ENCODE results near the gene ARL4C. TPM values are rescaled to one million over a fixed set of nuclear protein-coding genes. Genes with fewer than 3 reads are reported as not detected.
A peak's percentile ranks its signal among the peaks of the same experiment; 100 is the strongest.

ARL4C gene
- total RNA-seq, 1 experiment from 2014 or later = 21.0 TPM

DNA sequence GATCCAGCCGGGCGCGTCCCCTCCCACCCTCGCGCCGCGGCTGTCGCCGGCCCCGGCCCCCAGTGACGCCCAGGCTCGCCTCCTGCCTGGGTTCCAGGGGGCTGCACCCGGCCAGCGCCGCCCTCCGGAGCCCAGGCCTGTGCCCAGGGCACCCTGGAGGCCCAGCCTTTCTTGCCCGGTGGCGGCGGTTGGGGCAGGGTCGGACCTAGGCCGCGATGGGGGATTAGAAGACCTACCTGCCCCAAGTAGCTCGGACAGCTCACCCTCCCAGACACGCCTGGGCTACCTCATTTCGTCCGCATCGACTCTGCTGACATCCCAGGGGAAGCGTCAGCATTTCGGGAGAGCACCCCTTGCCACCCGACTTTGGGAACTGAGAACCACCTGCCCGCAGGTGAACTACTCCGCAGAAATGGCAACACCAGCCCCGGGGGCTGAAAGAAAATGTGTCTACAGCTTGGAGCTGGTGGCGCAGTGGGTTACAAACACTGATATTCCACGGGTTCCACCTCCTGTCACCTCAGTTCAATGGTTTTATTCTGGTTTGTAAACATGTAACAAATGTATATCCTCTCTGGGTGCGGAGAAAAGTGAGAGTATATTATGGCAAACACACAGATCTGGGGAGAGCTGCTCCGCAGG lies 834 bp upstream of the ARL4C start:
- intact Hi-C loops (cut with micrococcal nuclease; ENCODE audit: unreplicated experiment) = no loop called here
- Mint-ChIP-seq H3K9me3 (ENCODE audit: low read depth, unreplicated experiment) (no peaks in the 10 kb centered on the region), H3K27ac (ENCODE audit: unreplicated experiment) (no peak overlapping the region), H3K4me3 (ENCODE audit: low read depth, unreplicated experiment) (peak overlapping the region; percentile 85), H3K4me1 (ENCODE audit: low read depth, unreplicated experiment) (peaks cover 32% of the 10 kb centered on the region), H3K36me3 (ENCODE audit: insufficient read depth, unreplicated experiment) (peaks cover 40% of the 10 kb centered on the region), H3K27me3 (ENCODE audit: unreplicated experiment) (no peaks in the 10 kb centered on the region)
- DNase-seq = no peak
- TF ChIP-seq, protein P1, sequence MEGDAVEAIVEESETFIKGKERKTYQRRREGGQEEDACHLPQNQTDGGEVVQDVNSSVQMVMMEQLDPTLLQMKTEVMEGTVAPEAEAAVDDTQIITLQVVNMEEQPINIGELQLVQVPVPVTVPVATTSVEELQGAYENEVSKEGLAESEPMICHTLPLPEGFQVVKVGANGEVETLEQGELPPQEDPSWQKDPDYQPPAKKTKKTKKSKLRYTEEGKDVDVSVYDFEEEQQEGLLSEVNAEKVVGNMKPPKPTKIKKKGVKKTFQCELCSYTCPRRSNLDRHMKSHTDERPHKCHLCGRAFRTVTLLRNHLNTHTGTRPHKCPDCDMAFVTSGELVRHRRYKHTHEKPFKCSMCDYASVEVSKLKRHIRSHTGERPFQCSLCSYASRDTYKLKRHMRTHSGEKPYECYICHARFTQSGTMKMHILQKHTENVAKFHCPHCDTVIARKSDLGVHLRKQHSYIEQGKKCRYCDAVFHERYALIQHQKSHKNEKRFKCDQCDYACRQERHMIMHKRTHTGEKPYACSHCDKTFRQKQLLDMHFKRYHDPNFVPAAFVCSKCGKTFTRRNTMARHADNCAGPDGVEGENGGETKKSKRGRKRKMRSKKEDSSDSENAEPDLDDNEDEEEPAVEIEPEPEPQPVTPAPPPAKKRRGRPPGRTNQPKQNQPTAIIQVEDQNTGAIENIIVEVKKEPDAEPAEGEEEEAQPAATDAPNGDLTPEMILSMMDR (IDR thresholded peaks at IDR 0.05; ENCODE audit: unreplicated experiment) = no peak
- CTCF ChIA-PET = interaction anchor here (0.8 to 1.8 kb wide), 3 partner anchors 239 to 524 kb away, joined by 4 to 7 read pairs (median 4); no protein-coding TSS in a partner anchor
- BruUV-seq (replicated peaks) = no TSS peak

DNA sequence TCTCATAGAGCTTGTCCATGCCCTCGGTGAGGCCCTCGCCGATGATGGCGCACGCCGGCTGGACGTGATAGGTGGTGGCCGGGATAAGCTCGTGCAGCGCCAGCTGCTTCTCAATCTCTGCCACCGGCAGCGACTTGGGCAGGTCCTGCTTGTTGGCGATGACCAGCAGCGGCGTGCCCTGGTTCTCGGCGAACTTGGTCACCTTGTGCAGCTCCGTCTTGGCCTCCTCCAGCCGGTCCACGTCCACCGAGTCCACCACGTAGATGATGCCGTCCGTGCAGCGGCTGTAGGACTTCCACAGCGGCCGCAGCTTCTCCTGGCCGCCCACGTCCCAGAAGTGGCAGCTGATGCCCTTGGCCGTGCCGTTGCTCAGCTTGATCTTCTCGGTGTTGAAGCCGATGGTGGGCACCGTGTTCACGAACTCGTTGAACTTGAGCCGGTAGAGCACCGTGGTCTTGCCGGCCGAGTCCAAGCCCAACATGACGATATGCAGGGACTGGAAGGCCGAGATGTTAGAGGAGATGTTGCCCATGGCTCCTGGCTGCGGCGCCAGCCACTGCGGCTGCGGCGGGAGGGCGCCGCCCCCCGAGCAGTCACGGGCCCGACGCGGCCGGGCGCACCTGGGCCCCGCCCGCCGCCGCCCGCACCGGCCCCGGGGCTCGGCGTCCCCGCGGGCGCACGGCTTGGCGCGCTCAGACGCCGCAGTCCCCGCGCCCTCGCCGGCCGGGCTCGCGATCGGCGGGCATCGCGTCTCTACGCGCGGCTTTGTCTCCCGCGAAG lies 636 bp downstream of the ARL4C start:
- peak overlapping the region; percentile 74 for H3K27ac Mint-ChIP-seq (ENCODE audit: unreplicated experiment)
- DNase-seq = peak; percentile 62
- peaks cover 44% of the 10 kb centered on the region for H3K36me3 Mint-ChIP-seq (ENCODE audit: insufficient read depth, unreplicated experiment)
- peaks cover 31% of the 10 kb centered on the region for H3K4me1 Mint-ChIP-seq (ENCODE audit: low read depth, unreplicated experiment)
- BruUV-seq (replicated peaks) = no TSS peak
- intact Hi-C loops (cut with micrococcal nuclease; ENCODE audit: unreplicated experiment) = no loop called here
- peak overlapping the region; percentile 85 for H3K4me3 Mint-ChIP-seq (ENCODE audit: low read depth, unreplicated experiment)
- H3K9me3 Mint-ChIP-seq (ENCODE audit: low read depth, unreplicated experiment) = no peaks in the 10 kb centered on the region
- TF ChIP-seq, protein P1 (IDR thresholded peaks at IDR 0.05; ENCODE audit: unreplicated experiment) = no peak
- H3K27me3 Mint-ChIP-seq (ENCODE audit: unreplicated experiment) = no peaks in the 10 kb centered on the region
- CTCF ChIA-PET = interaction anchor here (0.6 to 1.8 kb wide), 7 partner anchors 39 to 522 kb away, joined by 3 to 7 read pairs (median 4); no protein-coding TSS in a partner anchor

DNA sequence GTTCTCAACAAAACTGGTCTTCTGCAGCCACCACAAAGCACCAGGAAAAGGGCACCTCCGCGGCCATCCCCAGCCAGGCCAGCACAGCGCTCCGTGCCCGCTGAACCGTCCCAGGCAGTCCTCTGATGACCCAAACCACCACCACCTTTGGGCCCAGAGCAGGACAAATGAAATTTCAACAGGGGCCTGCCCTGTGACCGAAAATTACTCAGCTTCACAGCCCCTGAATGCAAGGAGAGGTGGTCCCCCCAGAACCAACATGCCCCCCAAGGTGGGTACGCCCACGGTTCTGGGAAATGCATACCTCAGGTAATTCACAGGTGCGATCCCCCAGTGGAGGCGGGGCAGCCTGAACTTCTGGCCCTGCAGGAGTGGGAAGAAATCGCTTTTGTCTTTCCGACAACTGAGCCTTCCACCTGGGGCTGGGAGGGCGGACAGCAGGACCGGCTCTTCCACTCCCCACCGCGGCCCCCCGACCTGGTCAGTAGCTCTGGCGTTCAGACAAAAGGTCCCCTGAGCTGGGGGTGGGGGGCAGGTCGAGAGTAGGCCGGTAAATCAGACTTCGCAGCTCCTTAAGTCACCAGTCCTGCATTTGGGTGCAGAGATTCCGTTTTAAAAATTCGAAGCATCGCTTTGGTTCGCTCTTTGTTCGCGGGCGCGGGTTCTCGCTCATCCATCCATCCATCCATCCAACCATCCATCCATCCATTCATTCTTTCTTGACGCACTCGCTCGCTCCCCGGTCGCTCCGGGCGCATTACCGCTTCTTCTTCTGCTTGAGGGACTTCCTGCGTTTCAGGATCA lies 1.4 kb downstream of the ARL4C start:
- peak; percentile 36 for DNase-seq
- H3K4me3 Mint-ChIP-seq (ENCODE audit: low read depth, unreplicated experiment) = peak overlapping the region; percentile 85
- CTCF ChIA-PET = interaction anchor here (0.7 to 1.8 kb wide), 4 partner anchors 121 to 521 kb away, joined by 3 to 7 read pairs (median 4); no protein-coding TSS in a partner anchor
- BruUV-seq (replicated peaks) = TSS peak; percentile 61
- peak overlapping the region; percentile 81 for H3K27ac Mint-ChIP-seq (ENCODE audit: unreplicated experiment)
- intact Hi-C loops (cut with micrococcal nuclease; ENCODE audit: unreplicated experiment) = no loop called here
- TF ChIP-seq, protein P1 (IDR thresholded peaks at IDR 0.05; ENCODE audit: unreplicated experiment) = no peak
- H3K9me3 Mint-ChIP-seq (ENCODE audit: low read depth, unreplicated experiment) = no peaks in the 10 kb centered on the region
- H3K27me3 Mint-ChIP-seq (ENCODE audit: unreplicated experiment) = no peaks in the 10 kb centered on the region
- H3K4me1 Mint-ChIP-seq (ENCODE audit: low read depth, unreplicated experiment) = peaks cover 24% of the 10 kb centered on the region
- H3K36me3 Mint-ChIP-seq (ENCODE audit: insufficient read depth, unreplicated experiment) = peaks cover 49% of the 10 kb centered on the region
